Activated naive CD4-positive, alpha-beta T cell treated with anti-CD3 and anti-CD28 coated beads for 36 hours (primary cell): ENCODE results near the gene ESRRB. TPM values are rescaled to one million over a fixed set of nuclear protein-coding genes. Genes with fewer than 3 reads are reported as not detected.
A peak's percentile ranks its signal among the peaks of the same experiment; 100 is the strongest.
"Not testable (repeated sequence)": the region's sequence is repeated elsewhere in the genome, so short reads cannot be mapped to it uniquely, and the experiment has no call there.

ENCODE experiments used
- CTCF ChIA-PET: fragments of 350-600 bp; sonication (Branson Sonifier 250); formaldehyde crosslinking; loops from one replicate; lab custom pipeline; 2021; ENCODE audit warnings: antibody characterized with exemption; lab: Charles Lee
- DNase-seq: peaks from one replicate; pipeline ENCODE4 v3.0.0-alpha.2; 2020
- H3K27ac Mint-ChIP-seq: one replicate; pipeline ENCODE4 v1.8.0; 2021; ENCODE audit warnings: mild to moderate bottlenecking, mixed read lengths
- H3K27me3 Mint-ChIP-seq: one replicate; pipeline ENCODE4 v1.8.0; 2021; ENCODE audit warnings: low read depth, mixed read lengths
- H3K36me3 Mint-ChIP-seq: one replicate; pipeline ENCODE4 v1.8.0; 2021; ENCODE audit warnings: low read depth, mixed read lengths
- H3K4me1 Mint-ChIP-seq: one replicate; pipeline ENCODE4 v1.8.0; 2021; ENCODE audit warnings: low read depth, mixed read lengths
- H3K4me3 Mint-ChIP-seq: one replicate; pipeline ENCODE4 v1.8.0; 2021; ENCODE audit warnings: mild to moderate bottlenecking, moderate library complexity, mixed read lengths
- H3K9me3 Mint-ChIP-seq: one replicate; pipeline ENCODE4 v1.8.0; 2021; ENCODE audit warnings: mixed read lengths
- intact Hi-C: fragments of 100-400 bp; cut with micrococcal nuclease; formaldehyde crosslinking; loops from one replicate; pipeline ENCODE4 v1.15.1; 2023
- total RNA-seq, 2 experiments: library from RNA; stranded (reverse); gene quantifications; one replicate each; pipeline ENCODE4 v1.2.3, GENCODE V29; 2021

Gene ESRRB
- total RNA-seq, 2 experiments from 2014 or later = not detected

GRCh38 chr14:76514213-76514998 lies 138.5 kb downstream of the ESRRB start:
- Mint-ChIP-seq H3K36me3 (no peaks in the 10 kb centered on the region), H3K4me3 (no peak overlapping the region)

GRCh38 chr14:76516884-76517283 lies 140.9 kb downstream of the ESRRB start:
- Mint-ChIP-seq H3K4me3 (no peak overlapping the region), H3K27me3 (peaks cover 14% of the 10 kb centered on the region), H3K27ac (no peak overlapping the region), H3K36me3 (no peaks in the 10 kb centered on the region), H3K4me1 (no peaks in the 10 kb centered on the region), H3K9me3 (peaks cover 7% of the 10 kb centered on the region)
- intact Hi-C loops = no loop called here
- CTCF ChIA-PET = interaction anchor here (0.7 kb wide), 1 partner anchor 78 kb away, joined by 4 read pairs; no protein-coding TSS in a partner anchor
- DNase-seq = no peak

More at GRCh38 chr14:76514213-76514998, 138.5 kb downstream of the ESRRB start:
- CTCF ChIA-PET = interaction anchor here (0.6 kb wide), 1 partner anchor 297 kb away, joined by 3 read pairs; no protein-coding TSS in a partner anchor
- Mint-ChIP-seq H3K27ac (no peak overlapping the region), H3K9me3 (no peaks in the 10 kb centered on the region), H3K4me1 (no peaks in the 10 kb centered on the region), H3K27me3 (peaks cover 13% of the 10 kb centered on the region)
- peak; percentile 34 for DNase-seq
- intact Hi-C loops = loop anchor here (2.0 kb wide), 1 partner anchor 132 kb away; no protein-coding TSS in a partner anchor

DNA sequence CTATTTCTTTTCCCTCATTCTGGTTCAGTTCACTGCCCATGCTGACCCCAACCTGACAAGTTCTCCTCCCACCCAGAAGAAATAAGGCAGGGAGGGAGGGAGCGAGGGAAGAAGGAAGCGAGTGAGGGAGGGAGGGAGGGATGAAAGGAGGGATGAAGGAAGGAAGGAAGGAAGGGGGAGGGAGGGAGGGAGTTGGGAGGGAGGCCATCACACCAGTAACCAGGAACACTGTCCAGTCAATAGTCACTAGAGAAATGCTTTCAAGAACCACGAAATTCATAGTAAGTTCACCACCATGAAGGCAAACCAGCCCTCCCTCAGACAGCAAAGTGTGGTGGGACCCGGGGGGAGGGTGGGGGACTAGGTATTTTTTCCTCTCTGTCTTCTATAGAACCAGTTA lies 142.4 kb downstream of the ESRRB start:
- no peak overlapping the region for H3K27ac Mint-ChIP-seq
- DNase-seq = no peak
- H3K27me3 Mint-ChIP-seq = peaks cover 17% of the 10 kb centered on the region
- CTCF ChIA-PET = no interaction called here
- intact Hi-C loops = no loop called here
- peaks cover 10% of the 10 kb centered on the region for H3K9me3 Mint-ChIP-seq
- no peaks in the 10 kb centered on the region for H3K36me3 Mint-ChIP-seq
- H3K4me1 Mint-ChIP-seq = no peaks in the 10 kb centered on the region
- no peak overlapping the region for H3K4me3 Mint-ChIP-seq

GRCh38 chr14:76525106-76525821 lies 149.3 kb downstream of the ESRRB start:
- CTCF ChIA-PET = no interaction called here
- Mint-ChIP-seq H3K9me3 (peaks cover 10% of the 10 kb centered on the region), H3K27me3 (peaks cover 6% of the 10 kb centered on the region), H3K4me1 (no peaks in the 10 kb centered on the region), H3K36me3 (no peaks in the 10 kb centered on the region), H3K4me3 (no peak overlapping the region), H3K27ac (no peak overlapping the region)
- DNase-seq = no peak
- intact Hi-C loops = no loop called here

- DNase-seq = no peak
- CTCF ChIA-PET = interaction anchor here (1.2 kb wide), 1 partner anchor 74 kb away, joined by 3 read pairs; no protein-coding TSS in a partner anchor
- intact Hi-C loops = no loop called here
- Mint-ChIP-seq H3K9me3 (no peaks in the 10 kb centered on the region), H3K4me3 (no peak overlapping the region), H3K27ac (no peak overlapping the region), H3K27me3 (no peaks in the 10 kb centered on the region), H3K4me1 (no peaks in the 10 kb centered on the region), H3K36me3 (no peaks in the 10 kb centered on the region)
Measured at GRCh38 chr14:76531085-76531484, 155.1 kb downstream of the ESRRB start.

GRCh38 chr14:76531821-76532318 lies 155.9 kb downstream of the ESRRB start:
- intact Hi-C loops = no loop called here
- CTCF ChIA-PET = interaction anchor here (1.2 kb wide), 1 partner anchor 75 kb away, joined by 3 read pairs; no protein-coding TSS in a partner anchor
- Mint-ChIP-seq H3K4me3 (no peak overlapping the region), H3K27ac (no peak overlapping the region), H3K36me3 (no peaks in the 10 kb centered on the region), H3K9me3 (no peaks in the 10 kb centered on the region), H3K4me1 (no peaks in the 10 kb centered on the region), H3K27me3 (no peaks in the 10 kb centered on the region)
- no peak for DNase-seq

GRCh38 chr14:76536636-76537035 lies 160.7 kb downstream of the ESRRB start:
- H3K27ac Mint-ChIP-seq, intact Hi-C loops, H3K36me3 Mint-ChIP-seq, DNase-seq, H3K9me3 Mint-ChIP-seq, H3K4me1 Mint-ChIP-seq, H3K4me3 Mint-ChIP-seq, CTCF ChIA-PET, H3K27me3 Mint-ChIP-seq: not testable (repeated sequence)

DNA sequence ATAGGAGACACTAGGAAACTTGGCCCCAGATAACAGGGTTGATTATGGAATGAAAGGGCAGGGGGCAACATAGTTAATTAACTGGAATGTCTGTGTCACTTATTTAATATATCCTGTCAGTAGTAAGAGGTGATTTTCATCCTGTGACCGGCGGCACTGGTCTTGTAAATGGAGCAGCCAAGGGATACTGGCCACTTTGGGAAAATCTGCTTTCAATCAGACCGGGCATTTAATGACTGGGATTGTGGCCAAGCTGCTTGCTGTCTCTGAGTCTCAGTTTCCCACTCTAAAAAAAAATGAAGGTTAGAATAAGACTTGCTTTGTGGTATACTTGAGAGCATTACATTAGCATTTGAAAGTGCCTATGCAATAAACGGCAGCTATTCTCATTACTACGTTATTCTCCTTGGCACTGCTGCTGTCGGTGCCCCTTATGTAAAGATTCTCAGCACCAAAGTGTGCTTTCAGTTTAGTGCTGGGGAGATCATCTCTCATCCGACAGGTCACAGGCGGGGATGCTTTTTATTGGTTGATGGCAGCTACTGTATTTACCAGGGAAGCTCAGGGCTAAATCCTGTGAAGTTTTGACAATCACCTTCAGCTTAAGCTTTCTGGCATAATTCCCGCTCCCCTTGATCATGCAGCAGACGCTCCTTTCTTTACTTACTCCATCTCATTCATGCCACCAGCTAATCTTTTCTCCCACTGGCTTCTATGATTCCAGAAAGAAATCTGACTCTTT lies 162.1 kb downstream of the ESRRB start:
- Mint-ChIP-seq H3K36me3 (no peaks in the 10 kb centered on the region), H3K9me3 (no peaks in the 10 kb centered on the region), H3K4me3 (no peak overlapping the region), H3K27ac (no peak overlapping the region), H3K4me1 (no peaks in the 10 kb centered on the region), H3K27me3 (peaks cover 4% of the 10 kb centered on the region)
- CTCF ChIA-PET = interaction anchor here (0.6 kb wide), 2 partner anchors 93 to 395 kb away, joined by 3 to 4 read pairs; no protein-coding TSS in a partner anchor
- no peak for DNase-seq
- intact Hi-C loops = no loop called here

DNA sequence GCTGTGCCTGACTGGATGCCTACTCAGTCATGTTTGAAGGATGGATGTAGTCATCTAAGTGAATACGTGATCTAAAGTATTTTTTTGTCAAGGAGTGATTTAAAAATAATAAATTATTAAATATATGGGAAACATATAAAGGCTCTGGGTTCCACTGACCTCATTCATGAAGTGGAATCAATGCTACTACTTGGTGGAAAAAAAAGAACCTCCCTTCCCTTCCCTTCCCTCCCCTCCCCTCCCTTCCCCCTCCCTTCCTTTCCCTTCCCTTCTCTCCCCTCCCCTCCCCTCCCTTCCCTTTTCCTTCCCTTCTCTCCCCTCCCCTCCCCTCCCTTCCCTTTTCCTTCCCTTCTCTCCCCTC lies 162.7 kb downstream of the ESRRB start:
- H3K4me1 Mint-ChIP-seq = no peaks in the 10 kb centered on the region
- H3K9me3 Mint-ChIP-seq = no peaks in the 10 kb centered on the region
- H3K27me3 Mint-ChIP-seq = peaks cover 5% of the 10 kb centered on the region
- no peaks in the 10 kb centered on the region for H3K36me3 Mint-ChIP-seq
- H3K27ac Mint-ChIP-seq = no peak overlapping the region
- no peak for DNase-seq
- H3K4me3 Mint-ChIP-seq = no peak overlapping the region
- intact Hi-C loops = no loop called here
- CTCF ChIA-PET = interaction anchor here (0.6 kb wide), 1 partner anchor 93 kb away, joined by 4 read pairs; no protein-coding TSS in a partner anchor

GRCh38 chr14:76539130-76539529 lies 163.2 kb downstream of the ESRRB start:
- CTCF ChIA-PET = no interaction called here
- intact Hi-C loops = no loop called here
- no peaks in the 10 kb centered on the region for H3K36me3 Mint-ChIP-seq
- H3K27me3 Mint-ChIP-seq = peaks cover 7% of the 10 kb centered on the region
- no peak overlapping the region for H3K27ac Mint-ChIP-seq
- no peaks in the 10 kb centered on the region for H3K4me1 Mint-ChIP-seq
- no peaks in the 10 kb centered on the region for H3K9me3 Mint-ChIP-seq
- no peak for DNase-seq
- no peak overlapping the region for H3K4me3 Mint-ChIP-seq

GRCh38 chr14:76541594-76542219 lies 165.8 kb downstream of the ESRRB start:
- no peak overlapping the region for H3K4me3 Mint-ChIP-seq
- H3K9me3 Mint-ChIP-seq = no peaks in the 10 kb centered on the region
- DNase-seq = no peak
- H3K4me1 Mint-ChIP-seq = no peaks in the 10 kb centered on the region
- H3K36me3 Mint-ChIP-seq = no peaks in the 10 kb centered on the region
- intact Hi-C loops = no loop called here
- H3K27me3 Mint-ChIP-seq = peaks cover 7% of the 10 kb centered on the region
- H3K27ac Mint-ChIP-seq = no peak overlapping the region
- CTCF ChIA-PET = no interaction called here
